Measurements from ENCODE around the gene B4GALT5.

Gene B4GALT5

GRCh38 chr20:49701241-49701790 lies 12.4 kb downstream of the B4GALT5 start:
- in situ Hi-C loops (cut with MboI; ENCODE audit: low sequenced_read_pairs): no loop called here

- in situ Hi-C loops (cut with MboI; ENCODE audit: low sequenced_read_pairs): no loop called here
Measured at GRCh38 chr20:49700411-49701185, 13.1 kb downstream of the B4GALT5 start.

GRCh38 chr20:49699200-49699992 lies 14.3 kb downstream of the B4GALT5 start:
- in situ Hi-C loops (cut with MboI; ENCODE audit: low sequenced_read_pairs): no loop called here

- in situ Hi-C loops (cut with MboI; ENCODE audit: low sequenced_read_pairs): no loop called here
Measured at GRCh38 chr20:49698477-49698876, 15.2 kb downstream of the B4GALT5 start.

- in situ Hi-C loops (cut with MboI; ENCODE audit: low sequenced_read_pairs): no loop called here
Measured at GRCh38 chr20:49697071-49697470, 16.6 kb downstream of the B4GALT5 start.

- in situ Hi-C loops (cut with MboI; ENCODE audit: low sequenced_read_pairs): no loop called here
Measured at GRCh38 chr20:49696594-49696993, 17.1 kb downstream of the B4GALT5 start.

- in situ Hi-C loops (cut with MboI; ENCODE audit: low sequenced_read_pairs): no loop called here
Measured at GRCh38 chr20:49695830-49696229, 17.8 kb downstream of the B4GALT5 start.

- in situ Hi-C loops (cut with MboI; ENCODE audit: low sequenced_read_pairs): no loop called here
Measured at GRCh38 chr20:49694450-49695071, 19.1 kb downstream of the B4GALT5 start.

GRCh38 chr20:49693435-49694171 lies 20.1 kb downstream of the B4GALT5 start:
- in situ Hi-C loops (cut with MboI; ENCODE audit: low sequenced_read_pairs): no loop called here

- in situ Hi-C loops (cut with MboI; ENCODE audit: low sequenced_read_pairs): no loop called here
Measured at GRCh38 chr20:49692941-49693340, 20.7 kb downstream of the B4GALT5 start.

- in situ Hi-C loops (cut with MboI; ENCODE audit: low sequenced_read_pairs): no loop called here
Measured at GRCh38 chr20:49691818-49692568, 21.7 kb downstream of the B4GALT5 start.

- in situ Hi-C loops (cut with MboI; ENCODE audit: low sequenced_read_pairs): no loop called here
Measured at GRCh38 chr20:49690899-49691620, 22.6 kb downstream of the B4GALT5 start.

GRCh38 chr20:49687595-49688567 lies 25.8 kb downstream of the B4GALT5 start:
- in situ Hi-C loops (cut with MboI; ENCODE audit: low sequenced_read_pairs): no loop called here

GRCh38 chr20:49685809-49686208 lies 27.9 kb downstream of the B4GALT5 start:
- in situ Hi-C loops (cut with MboI; ENCODE audit: low sequenced_read_pairs): no loop called here

- in situ Hi-C loops (cut with MboI; ENCODE audit: low sequenced_read_pairs): no loop called here
Measured at GRCh38 chr20:49685161-49685601, 28.5 kb downstream of the B4GALT5 start.

GRCh38 chr20:49684335-49684997 lies 29.2 kb downstream of the B4GALT5 start:
- in situ Hi-C loops (cut with MboI; ENCODE audit: low sequenced_read_pairs): no loop called here

GRCh38 chr20:49682798-49683197 lies 30.9 kb downstream of the B4GALT5 start:
- in situ Hi-C loops (cut with MboI; ENCODE audit: low sequenced_read_pairs): no loop called here

- in situ Hi-C loops (cut with MboI; ENCODE audit: low sequenced_read_pairs): no loop called here
Measured at GRCh38 chr20:49682278-49682677, 31.4 kb downstream of the B4GALT5 start.

Measured in HL-60/S4 treated with retinoic acid at 250 ng/mL for 4 days and 3 days (cell line).